Stimulated activated CD4-positive, alpha-beta T cell treated with anti-CD3 and anti-CD28 coated beads, Interleukin-1b, Interleukin-23, amount 100 ng/mL, for 1 hour (primary cell): ENCODE measurements around the gene MED28.
"Not testable (repeated sequence)": the region's sequence is repeated elsewhere in the genome, so short reads cannot be mapped to it uniquely, and the experiment has no call there.

Experiments
- DNase-seq, 2 donors: peaks; one replicate each; pipeline ENCODE4 v3.0.0-alpha.2; 2020; ENCODE audit warnings: low read depth in 2 of 2

The MED28 gene, protein sequence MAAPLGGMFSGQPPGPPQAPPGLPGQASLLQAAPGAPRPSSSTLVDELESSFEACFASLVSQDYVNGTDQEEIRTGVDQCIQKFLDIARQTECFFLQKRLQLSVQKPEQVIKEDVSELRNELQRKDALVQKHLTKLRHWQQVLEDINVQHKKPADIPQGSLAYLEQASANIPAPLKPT

GRCh38 chr4:17614416-17615299 lies at the start of gene MED28:
TSS of gene MED28 (plus strand) at chr4:17614641. CDS start at chr4:17614655, 14 bp downstream.
- DNase-seq = peak; percentile 88

DNA sequence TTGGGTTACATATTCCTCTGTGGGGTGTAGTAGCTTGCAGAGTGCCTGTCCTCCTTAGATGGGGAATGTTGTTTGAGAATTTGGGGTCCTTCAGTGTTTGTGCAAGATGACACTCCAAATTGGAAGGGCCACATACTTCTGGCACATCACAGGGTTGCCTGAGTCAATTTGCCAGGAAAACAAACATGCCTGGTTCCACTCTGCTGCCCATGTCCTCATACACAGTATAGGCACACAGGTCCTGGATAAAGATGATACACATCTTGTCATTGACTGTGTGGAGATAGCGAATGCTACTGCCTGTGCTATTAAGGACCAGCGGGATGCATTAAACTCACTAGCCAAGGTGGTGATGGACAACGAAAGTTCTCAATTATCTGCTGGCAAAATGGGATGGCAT lies 48.6 kb upstream of the MED28 start:
- no peak for DNase-seq

- DNase-seq = no peak
Measured at GRCh38 chr4:17567271-17567670, 47.2 kb upstream of the MED28 start.

- no peak for DNase-seq
Measured at GRCh38 chr4:17574206-17574605, 40.2 kb upstream of the MED28 start.

DNA sequence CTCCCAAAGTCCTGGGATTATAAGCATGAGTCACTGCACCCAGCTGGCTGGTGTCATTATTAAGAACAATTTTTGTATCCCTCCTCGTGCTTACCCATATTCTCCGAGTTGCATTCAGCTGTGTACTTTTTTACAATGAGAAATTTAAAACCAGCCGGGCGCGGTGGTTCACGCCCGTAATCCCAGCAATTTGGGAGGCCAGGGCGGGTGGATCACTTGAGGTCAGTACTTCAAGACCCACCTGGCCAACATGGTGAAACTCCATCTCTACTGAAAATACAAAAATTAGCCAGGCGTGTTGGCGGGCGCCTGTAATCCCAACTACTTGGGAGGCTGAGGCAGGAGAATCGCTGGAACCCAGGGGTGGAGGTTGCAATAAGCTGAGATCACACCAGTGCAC lies 39.3 kb upstream of the MED28 start:
- DNase-seq = not testable (repeated sequence)

DNA sequence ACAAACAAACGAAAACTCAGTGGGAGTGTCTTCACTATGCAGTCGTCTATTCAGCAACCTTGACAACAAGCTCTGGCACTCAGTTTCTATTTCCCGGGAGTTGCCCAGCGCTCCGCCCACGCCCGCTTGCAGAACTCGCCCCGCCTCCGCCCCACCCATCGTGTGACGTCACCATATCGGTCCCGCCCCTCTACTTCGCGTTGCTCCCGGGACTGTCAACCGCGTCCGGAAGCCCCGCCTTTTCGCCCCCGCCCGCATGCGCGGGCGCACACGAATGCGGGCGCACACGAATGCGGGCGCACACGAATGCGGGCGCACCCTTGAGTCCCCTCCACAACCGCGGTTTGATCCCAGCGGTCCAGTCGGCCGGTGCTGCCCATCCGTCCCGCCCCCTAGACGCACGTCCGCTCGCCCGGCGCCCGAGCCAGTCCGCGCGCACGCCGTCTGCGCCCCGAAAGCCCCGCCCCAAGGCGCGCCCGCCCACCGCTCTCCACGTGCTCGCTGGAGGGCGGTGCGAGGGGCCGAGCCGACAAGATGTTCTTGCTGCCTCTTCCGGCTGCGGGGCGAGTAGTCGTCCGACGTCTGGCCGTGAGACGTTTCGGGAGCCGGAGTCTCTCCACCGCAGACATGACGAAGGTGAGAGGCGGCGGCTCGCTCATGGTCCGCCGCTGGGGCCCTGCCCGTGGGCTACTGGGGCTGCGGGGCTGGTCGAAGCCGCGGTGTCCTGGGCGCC lies 37.3 kb upstream of the MED28 start, which contains the start of gene LAP3:
TSS of gene LAP3 (plus strand) at position 267 of the 733 bp plus-strand sequence. CDS start at position 535, 268 bp downstream.
- DNase-seq = peak; percentile 98 to 100

GRCh38 chr4:17577665-17578481 lies 36.6 kb upstream of the MED28 start:
- no peak for DNase-seq

- no peak for DNase-seq
Measured at GRCh38 chr4:17578482-17578891, 36.0 kb upstream of the MED28 start.

GRCh38 chr4:17580969-17581368 lies 33.5 kb upstream of the MED28 start:
- no peak for DNase-seq

GRCh38 chr4:17583276-17583675 lies 31.2 kb upstream of the MED28 start:
- no peak for DNase-seq

DNA sequence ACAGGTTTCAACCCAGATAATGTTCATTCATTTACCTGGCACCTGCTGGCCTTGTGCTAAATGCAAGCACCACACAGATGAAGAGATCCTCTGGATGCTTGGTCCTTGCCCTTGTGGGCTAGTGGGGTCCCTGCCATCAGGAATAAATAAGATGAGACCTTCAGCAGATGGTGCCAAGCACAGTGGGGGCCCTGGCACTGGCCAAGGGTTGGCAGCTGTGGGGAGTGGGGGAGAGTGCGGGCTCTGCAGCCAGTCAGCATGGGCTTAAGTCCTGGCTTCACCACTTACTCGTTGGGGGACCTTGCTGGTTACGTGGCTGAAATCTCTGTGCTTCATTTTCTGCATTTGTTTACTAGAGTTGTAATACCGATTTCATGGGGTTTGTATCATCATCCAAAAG lies 30.5 kb upstream of the MED28 start:
- no peak for DNase-seq

DNA sequence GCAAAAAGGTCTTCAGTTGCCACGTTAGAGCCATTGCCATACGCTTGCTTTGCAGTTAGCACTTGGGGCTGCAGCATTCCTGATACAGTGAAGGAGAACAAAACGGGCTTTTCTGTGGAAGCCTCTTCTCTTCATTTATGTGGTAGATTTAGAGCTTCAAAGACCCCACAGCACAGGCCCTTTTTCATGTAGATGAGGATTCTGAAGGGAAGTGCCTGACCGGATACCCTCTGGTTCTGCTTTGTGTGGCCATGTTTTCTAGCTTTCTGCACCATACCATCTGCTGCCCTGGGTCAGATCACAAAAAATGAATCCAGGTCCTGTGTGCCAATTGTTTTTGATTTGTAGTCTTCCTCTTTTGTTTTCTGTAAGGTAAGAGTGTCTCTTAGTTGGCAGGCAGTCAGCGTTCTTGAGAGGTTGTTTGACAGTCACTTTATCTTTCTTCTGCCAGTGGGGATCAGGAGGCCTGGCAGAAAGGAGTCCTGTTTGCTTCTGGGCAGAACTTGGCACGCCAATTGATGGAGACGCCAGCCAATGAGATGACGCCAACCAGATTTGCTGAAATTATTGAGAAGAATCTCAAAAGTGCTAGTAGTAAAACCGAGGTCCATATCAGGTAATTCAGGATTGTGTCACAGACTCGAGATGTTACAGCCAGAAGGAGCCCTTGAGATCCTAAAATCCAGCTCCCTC lies 29.8 kb upstream of the MED28 start:
- DNase-seq = no peak

GRCh38 chr4:17587094-17587822 lies 27.2 kb upstream of the MED28 start:
- no peak for DNase-seq

GRCh38 chr4:17589355-17589754 lies 25.1 kb upstream of the MED28 start:
- DNase-seq = no peak

DNA sequence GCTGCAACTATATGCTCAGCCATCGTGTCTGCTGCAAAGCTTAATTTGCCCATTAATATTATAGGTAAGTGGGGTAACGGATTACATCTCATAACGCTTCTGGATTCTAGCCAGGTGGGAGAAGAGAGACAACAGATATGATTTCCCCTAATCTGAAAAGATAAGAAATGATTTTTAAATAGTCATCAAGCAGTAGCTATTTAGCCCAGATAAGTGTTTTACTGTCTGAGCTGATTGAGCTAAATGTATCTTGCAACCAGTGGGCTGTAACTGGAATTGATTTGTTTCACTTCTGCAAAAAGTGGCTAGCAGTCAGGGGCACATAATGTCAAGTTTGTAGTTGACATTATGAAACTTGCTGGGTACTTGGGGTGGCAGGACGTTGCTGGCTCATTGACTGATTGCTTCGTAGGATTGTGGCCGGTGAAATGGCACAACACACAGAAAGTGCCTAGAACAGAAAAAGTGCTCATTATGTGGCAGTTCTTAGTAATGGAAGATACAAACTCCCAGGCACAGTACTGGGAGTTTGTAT lies 18.9 kb upstream of the MED28 start:
- DNase-seq = no peak

- no peak for DNase-seq
Measured at GRCh38 chr4:17597517-17597916, 16.9 kb upstream of the MED28 start.

DNA sequence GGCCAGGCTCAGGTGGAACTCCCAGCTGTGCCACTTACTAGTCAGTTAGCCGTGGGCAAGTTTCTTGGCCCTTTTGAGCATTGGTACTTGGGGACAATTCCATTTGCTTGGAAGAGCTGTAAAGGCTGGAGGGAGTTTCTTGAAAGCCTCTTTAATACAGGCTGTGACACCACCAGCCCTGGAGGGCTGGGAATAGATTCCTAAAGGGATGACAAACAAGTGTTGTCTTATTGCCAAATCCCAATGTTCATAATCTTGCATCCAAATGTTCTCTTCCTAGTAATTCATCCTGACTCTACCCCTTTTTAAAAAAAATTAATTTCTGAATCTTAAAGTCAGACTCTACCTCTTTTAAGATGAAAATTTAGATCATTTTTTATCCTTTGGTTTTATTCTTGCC lies 14.6 kb upstream of the MED28 start:
- no peak for DNase-seq

GRCh38 chr4:17605236-17605635 lies 9.2 kb upstream of the MED28 start:
- no peak for DNase-seq

GRCh38 chr4:17613761-17614415 lies 553 bp upstream of the MED28 start:
- peak in 1 of 2 donors; percentile 3 for DNase-seq
